ENCODE measurements around the gene SCAMP2.
"Not testable (repeated sequence)": the region's sequence is repeated elsewhere in the genome, so short reads cannot be mapped to it uniquely, and the experiment has no call there.

SCAMP2 gene

GRCh38 chr15:74890665-74890960 is 17.4 kb upstream of the SCAMP2 start:
- TF ChIP-seq CTBP1 (IDR thresholded peaks at IDR 0.05; ENCODE audit: borderline replicate concordance): no peak
- TF ChIP-seq PKNOX1 (IDR thresholded peaks at IDR 0.05): no peak
- TF ChIP-seq BHLHE40 (IDR thresholded peaks at IDR 0.05; ENCODE audit: borderline replicate concordance): no peak
- TF ChIP-seq TARDBP (IDR thresholded peaks at IDR 0.05): no peak
- TF ChIP-seq SP1 (IDR thresholded peaks at IDR 0.05): no peak
- TF ChIP-seq FOXA1 (IDR thresholded peaks at IDR 0.05): no peak
- TF ChIP-seq NFRKB (IDR thresholded peaks at IDR 0.05): no peak
- TF ChIP-seq HDGF (IDR thresholded peaks at IDR 0.05; ENCODE audit: borderline replicate concordance): no peak
- TF ChIP-seq ELF4 (IDR thresholded peaks at IDR 0.05): no peak
- TF ChIP-seq L3MBTL2 (conservative IDR thresholded peaks at IDR 0.05): no peak
- TF ChIP-seq ZNF384 (IDR thresholded peaks at IDR 0.05): no peak
- no peak for TF ChIP-seq FOXM1 (IDR thresholded peaks at IDR 0.05; ENCODE audit: borderline replicate concordance)
- TF ChIP-seq LEF1 (IDR thresholded peaks at IDR 0.05; ENCODE audit: borderline replicate concordance): no peak
- no peak for TF ChIP-seq FOXK2 (IDR thresholded peaks at IDR 0.05)
- ChIA-PET POLR2A (interaction anchor here (1.3 to 2.9 kb wide), 3 partner anchors 16 to 66 kb away, joined by 6 to 35 read pairs (median 7); partner anchors contain the start of genes FAM219B and RPP25), CTCF (interaction anchor here (2.8 kb wide), 1 partner anchor 11 kb away, joined by 13 read pairs; no protein-coding TSS in a partner anchor)
- DNase-seq (ENCODE audit: extremely low spot score): no peak

- CTCF ChIA-PET: interaction anchor here (2.8 kb wide), 1 partner anchor 11 kb away, joined by 13 read pairs; no protein-coding TSS in a partner anchor
- POLR2A ChIA-PET: interaction anchor here (0.5 to 2.9 kb wide), 25 partner anchors 8 to 472 kb away, joined by 3 to 35 read pairs (median 4); partner anchors contain the start of genes COX5A, FAM219B, RPP25 and SCAMP5
- peak; percentile 97 for DNase-seq (ENCODE audit: extremely low spot score)
- TF ChIP-seq FOXM1 (IDR thresholded peaks at IDR 0.05; ENCODE audit: borderline replicate concordance): no peak
- peak; percentile 87 for TF ChIP-seq SUZ12 (IDR thresholded peaks at IDR 0.05)
- no peak for TF ChIP-seq LEF1 (IDR thresholded peaks at IDR 0.05; ENCODE audit: borderline replicate concordance)
- no peak for TF ChIP-seq HDGF (IDR thresholded peaks at IDR 0.05; ENCODE audit: borderline replicate concordance)
- TF ChIP-seq BHLHE40 (IDR thresholded peaks at IDR 0.05; ENCODE audit: borderline replicate concordance): no peak
- no peak for TF ChIP-seq TARDBP (IDR thresholded peaks at IDR 0.05)
- no peak for TF ChIP-seq SP1 (IDR thresholded peaks at IDR 0.05)
- peak; percentile 93 for TF ChIP-seq ARNT (IDR thresholded peaks at IDR 0.05)
- no peak for TF ChIP-seq CTBP1 (IDR thresholded peaks at IDR 0.05; ENCODE audit: borderline replicate concordance)
- TF ChIP-seq ELF4 (IDR thresholded peaks at IDR 0.05): peak; percentile 91
- TF ChIP-seq FOXK2 (IDR thresholded peaks at IDR 0.05): no peak
- TF ChIP-seq PKNOX1 (IDR thresholded peaks at IDR 0.05): no peak
- peak; percentile 56 for TF ChIP-seq NFRKB (IDR thresholded peaks at IDR 0.05)
- no peak for TF ChIP-seq ZNF384 (IDR thresholded peaks at IDR 0.05)
- no peak for TF ChIP-seq FOXA1 (IDR thresholded peaks at IDR 0.05)
- peak; percentile 90 for TF ChIP-seq L3MBTL2 (conservative IDR thresholded peaks at IDR 0.05)
Observed at GRCh38 chr15:74889883-74890664, 16.9 kb upstream of the SCAMP2 start, which contains the start of gene MPI. TSS of gene MPI (plus strand) at chr15:74890042. CDS start at chr15:74890074, 32 bp downstream.

GRCh38 chr15:74889390-74889882 is 16.3 kb upstream of the SCAMP2 start:
- ChIA-PET CTCF (interaction anchor here (2.8 kb wide), 1 partner anchor 12 kb away, joined by 13 read pairs; no protein-coding TSS in a partner anchor), POLR2A (interaction anchor here (0.6 to 2.9 kb wide), 22 partner anchors 8 to 248 kb away, joined by 3 to 35 read pairs (median 4); partner anchors contain the start of genes COX5A, FAM219B, RPP25 and SCAMP5)
- DNase-seq (ENCODE audit: extremely low spot score): peak; percentile 62

GRCh38 chr15:74888716-74889115 is 15.6 kb upstream of the SCAMP2 start:
- ChIA-PET CTCF (interaction anchor here (2.8 kb wide), 1 partner anchor 13 kb away, joined by 13 read pairs; no protein-coding TSS in a partner anchor), POLR2A (interaction anchor here (0.7 to 2.9 kb wide), 11 partner anchors 9 to 248 kb away, joined by 3 to 35 read pairs (median 5); partner anchors contain the start of genes FAM219B, SCAMP2, SCAMP5 and ULK3)
- TF ChIP-seq FOXM1 (IDR thresholded peaks at IDR 0.05; ENCODE audit: borderline replicate concordance) (no peak), NFRKB (IDR thresholded peaks at IDR 0.05) (no peak), CTBP1 (IDR thresholded peaks at IDR 0.05; ENCODE audit: borderline replicate concordance) (no peak), FOXA1 (IDR thresholded peaks at IDR 0.05) (no peak)
- no peak for DNase-seq (ENCODE audit: extremely low spot score)

More at GRCh38 chr15:74889390-74889882, 16.3 kb upstream of the SCAMP2 start:
- TF ChIP-seq SP1 (IDR thresholded peaks at IDR 0.05) (no peak), L3MBTL2 (conservative IDR thresholded peaks at IDR 0.05) (peak; percentile 45)

GRCh38 chr15:74887537-74888193 is 14.5 kb upstream of the SCAMP2 start:
- ChIA-PET POLR2A (interaction anchor here (1.0 to 2.3 kb wide), 3 partner anchors 13 to 44 kb away, joined by 3 to 17 read pairs (median 4); partner anchors contain the start of genes SCAMP2 and ULK3), CTCF (interaction anchor here (0.6 to 2.8 kb wide), 2 partner anchors 14 to 56 kb away, joined by 4 to 13 read pairs; no protein-coding TSS in a partner anchor)
- DNase-seq (ENCODE audit: extremely low spot score): not testable (repeated sequence)

- DNase-seq (ENCODE audit: extremely low spot score): no peak
- ChIA-PET POLR2A (interaction anchor here (1.1 kb wide), 1 partner anchor 30 kb away, joined by 3 read pairs; no protein-coding TSS in a partner anchor), CTCF (interaction anchor here (0.7 kb wide), 1 partner anchor 16 kb away, joined by 3 read pairs; no protein-coding TSS in a partner anchor)
- TF ChIP-seq TARDBP (IDR thresholded peaks at IDR 0.05): no peak
- no peak for TF ChIP-seq FOXA1 (IDR thresholded peaks at IDR 0.05)
- TF ChIP-seq FOXK2 (IDR thresholded peaks at IDR 0.05): no peak
- no peak for TF ChIP-seq BHLHE40 (IDR thresholded peaks at IDR 0.05; ENCODE audit: borderline replicate concordance)
- no peak for TF ChIP-seq LEF1 (IDR thresholded peaks at IDR 0.05; ENCODE audit: borderline replicate concordance)
- TF ChIP-seq NFRKB (IDR thresholded peaks at IDR 0.05): no peak
- no peak for TF ChIP-seq HDGF (IDR thresholded peaks at IDR 0.05; ENCODE audit: borderline replicate concordance)
- no peak for TF ChIP-seq ELF4 (IDR thresholded peaks at IDR 0.05)
- no peak for TF ChIP-seq PKNOX1 (IDR thresholded peaks at IDR 0.05)
- no peak for TF ChIP-seq L3MBTL2 (conservative IDR thresholded peaks at IDR 0.05)
- no peak for TF ChIP-seq SUZ12 (IDR thresholded peaks at IDR 0.05)
- no peak for TF ChIP-seq FOXM1 (IDR thresholded peaks at IDR 0.05; ENCODE audit: borderline replicate concordance)
- TF ChIP-seq ZNF384 (IDR thresholded peaks at IDR 0.05): no peak
Observed at GRCh38 chr15:74885461-74885860, 12.3 kb upstream of the SCAMP2 start.

All from HEK293T (cell line).